Heart left ventricle (tissue), 16 donors: ENCODE data around the gene CIB4. TPM values are rescaled to one million over a fixed set of nuclear protein-coding genes. Genes with fewer than 3 reads are reported as not detected.

Source experiments
- ATAC-seq, 4 donors: fragments of 200-7000 bp; cut with Tn5 transposase; one replicate each; pipeline ENCODE4 v1.9.1; 2020 to 2022; ENCODE audit warnings: moderate library complexity in 4 of 4, mild to moderate bottlenecking in 3 of 4, moderate number of reproducible peaks in 1 of 4
- DNase-seq, 5 donors: peaks; one replicate each; pipeline ENCODE4 v3.0.0-alpha.2; 2020
- H3K27ac ChIP-seq, 12 donors: fragments of 200-600 bp; sonication (generic) in 4 of 12; one replicate each; pipeline versions ENCODE4 v1.5.0 to v1.8.0; 2016 to 2022; ENCODE audit warnings: mild to moderate bottlenecking in 2 of 12
- H3K27me3 ChIP-seq, 9 donors: fragments of 200-600 bp; sonication (generic) in 2 of 9; one replicate each; pipeline versions ENCODE4 v1.5.1 to v1.8.0; 2016 to 2022; ENCODE audit warnings: mild to moderate bottlenecking in 3 of 9
- H3K36me3 ChIP-seq, 9 donors: fragments of 200-600 bp; sonication (generic) in 2 of 9; one replicate each; pipeline versions ENCODE4 v1.5.0 to v1.8.0; 2018 to 2022; ENCODE audit warnings: mild to moderate bottlenecking in 2 of 9
- H3K4me1 ChIP-seq, 12 donors: fragments of 200-600 bp; sonication (generic) in 4 of 12; one replicate each; pipeline versions ENCODE4 v1.5.0 to v1.8.0; 2016 to 2022; ENCODE audit warnings: mild to moderate bottlenecking in 3 of 12
- H3K4me3 ChIP-seq, 12 donors: fragments of 200-600 bp; sonication (generic) in 4 of 12; one replicate each; pipeline versions ENCODE4 v1.5.0 to v1.8.0; 2017 to 2022; ENCODE audit warnings: mild to moderate bottlenecking in 9 of 12, moderate library complexity in 4 of 12
- H3K9me3 ChIP-seq, 12 donors: fragments of 200-600 bp; sonication (generic) in 4 of 12; one replicate each; pipeline versions ENCODE4 v1.5.0 to v1.8.0; 2016 to 2022; ENCODE audit warnings: mild to moderate bottlenecking in 1 of 12
- POLR2A ChIP-seq, 2 donors: fragments of 450-650 bp; IDR thresholded peaks; one replicate each; pipeline ENCODE4 v1.6.1; 2017; ENCODE audit warnings: antibody characterized with exemption in 2 of 2, mild to moderate bottlenecking in 2 of 2, moderate library complexity in 2 of 2
- WGBS, 4 donors: extraction: QIAGEN DNeasy Blood & Tissue Kit in 2 of 4; methylation state at CpG; one replicate each; pipeline versions ENCODE4 v1.1.5 to v1.1.7; 2013 to 2018; 5-methylcytosine and 5-hydroxymethylcytosine counted together
- intact Hi-C, 10 donors: fragments of 100-400 bp; cut with DNase I; formaldehyde crosslinking; loops; one replicate each; pipeline versions ENCODE4 v1.11.1 to v1.14.2; 2022
- polyA plus RNA-seq, 2 donors: library from polyadenylated mRNA; stranded (reverse); fragments of 200-250 nt; gene quantifications; one replicate each; pipeline ENCODE4 v1.2.3, GENCODE V29; 2013
- total RNA-seq, 9 donors: library from RNA; depleted of rRNA in 2 of 9; stranded (reverse); fragments of >200 nt in 2 of 9; fragmentation: NEBNext Ultra II Directional in 3 of 9; extraction: Animal tissue kit (Norgen Biotek cat#: 25700) in 3 of 9; gene quantifications; one replicate each; pipeline versions ENCODE4 v1.1.0 to v1.2.4, GENCODE V29; 2016 to 2023
- TF ChIP-seq, protein P1 (sequence below), 12 donors: fragments of 200-600 bp; sonication (generic) in 4 of 12; IDR thresholded peaks; one replicate each; pipeline versions ENCODE4 v1.5.0 to v1.8.0; 2018 to 2022; ENCODE audit warnings: antibody characterized with exemption in 12 of 12, mild to moderate bottlenecking in 5 of 12
- donor health status: ischemic (EF 13 %, LVEDD 7.1; RV severe dilation, severe dysfunction).
- donor health status: healthy with polysubstance abuse.
- donor health status: DM: no; HTN: yes; CAD: no.
- donor health status: DM: no; HTN: no; CAD: no.
- donor health status: ischemic (EF 25% LVEDD 6.9; RV normal size, moderate dysfunction).
- donor health status: ischemic (EF 25% LVEDD 5.7; RV mildly dilated, moderate dysfunction).
- donor health status: healthy.
- donor health status: DM: yes; HTN: yes; CAD: no.
- donor health status: ischemic (EF 35%, LVEDD 5.7; RV mildly dilated, moderate dysfunction).
- donor health status: nonischemic (EF 11% LVEDD 7.7; RV severe dilation, severe dysfunction).
- donor health status: DM: yes; HTN: yes; CAD: no.
- donor health status: PGD.
- donor health status: ischemic (EF 29% LVEDD 5.4; RV normal size, mild dysfunction).
- donor health status: nonischemic (EF 23%, LVEDD 6.1; RV moderate dilation, normal function).

CIB4 gene
- total and polyA plus RNA-seq, 11 donors: not detected

DNA sequence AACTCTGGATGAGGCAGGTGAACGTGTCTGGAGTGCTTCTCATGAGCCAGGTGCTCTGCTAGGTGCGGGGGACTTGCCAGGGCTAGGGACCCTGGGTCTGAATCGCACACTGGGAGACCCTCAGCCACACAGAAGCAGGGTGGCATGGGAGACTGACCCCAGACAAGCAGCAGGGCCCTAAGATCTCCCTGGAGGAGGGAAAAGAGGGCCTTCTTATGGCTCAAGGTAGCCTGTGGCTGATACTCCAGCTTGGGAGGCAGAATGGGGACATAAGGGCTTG, 12.8 kb upstream of the CIB4 start:
- Histone ChIP-seq H3K27ac (no peak overlapping the region), H3K4me1 (no peaks in the 10 kb centered on the region), H3K4me3 (no peak overlapping the region), H3K36me3 (no peaks in the 10 kb centered on the region), H3K27me3 (peaks cover 0 to 4% (median 0%) of the 10 kb centered on the region in 9 donors), H3K9me3 (peaks cover 0 to 3% (median 0%) of the 10 kb centered on the region in 12 donors)
- 82 to 93% (median 86%) methylated on average over 3 of the region's 3 CpGs for WGBS, 4 donors
- ATAC-seq: no peak
- TF ChIP-seq, protein P1, sequence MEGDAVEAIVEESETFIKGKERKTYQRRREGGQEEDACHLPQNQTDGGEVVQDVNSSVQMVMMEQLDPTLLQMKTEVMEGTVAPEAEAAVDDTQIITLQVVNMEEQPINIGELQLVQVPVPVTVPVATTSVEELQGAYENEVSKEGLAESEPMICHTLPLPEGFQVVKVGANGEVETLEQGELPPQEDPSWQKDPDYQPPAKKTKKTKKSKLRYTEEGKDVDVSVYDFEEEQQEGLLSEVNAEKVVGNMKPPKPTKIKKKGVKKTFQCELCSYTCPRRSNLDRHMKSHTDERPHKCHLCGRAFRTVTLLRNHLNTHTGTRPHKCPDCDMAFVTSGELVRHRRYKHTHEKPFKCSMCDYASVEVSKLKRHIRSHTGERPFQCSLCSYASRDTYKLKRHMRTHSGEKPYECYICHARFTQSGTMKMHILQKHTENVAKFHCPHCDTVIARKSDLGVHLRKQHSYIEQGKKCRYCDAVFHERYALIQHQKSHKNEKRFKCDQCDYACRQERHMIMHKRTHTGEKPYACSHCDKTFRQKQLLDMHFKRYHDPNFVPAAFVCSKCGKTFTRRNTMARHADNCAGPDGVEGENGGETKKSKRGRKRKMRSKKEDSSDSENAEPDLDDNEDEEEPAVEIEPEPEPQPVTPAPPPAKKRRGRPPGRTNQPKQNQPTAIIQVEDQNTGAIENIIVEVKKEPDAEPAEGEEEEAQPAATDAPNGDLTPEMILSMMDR (IDR thresholded peaks at IDR 0.05): no peak
- TF ChIP-seq POLR2A (IDR thresholded peaks at IDR 0.05): no peak
- DNase-seq: no peak
- intact Hi-C loops: no loop called here

DNA sequence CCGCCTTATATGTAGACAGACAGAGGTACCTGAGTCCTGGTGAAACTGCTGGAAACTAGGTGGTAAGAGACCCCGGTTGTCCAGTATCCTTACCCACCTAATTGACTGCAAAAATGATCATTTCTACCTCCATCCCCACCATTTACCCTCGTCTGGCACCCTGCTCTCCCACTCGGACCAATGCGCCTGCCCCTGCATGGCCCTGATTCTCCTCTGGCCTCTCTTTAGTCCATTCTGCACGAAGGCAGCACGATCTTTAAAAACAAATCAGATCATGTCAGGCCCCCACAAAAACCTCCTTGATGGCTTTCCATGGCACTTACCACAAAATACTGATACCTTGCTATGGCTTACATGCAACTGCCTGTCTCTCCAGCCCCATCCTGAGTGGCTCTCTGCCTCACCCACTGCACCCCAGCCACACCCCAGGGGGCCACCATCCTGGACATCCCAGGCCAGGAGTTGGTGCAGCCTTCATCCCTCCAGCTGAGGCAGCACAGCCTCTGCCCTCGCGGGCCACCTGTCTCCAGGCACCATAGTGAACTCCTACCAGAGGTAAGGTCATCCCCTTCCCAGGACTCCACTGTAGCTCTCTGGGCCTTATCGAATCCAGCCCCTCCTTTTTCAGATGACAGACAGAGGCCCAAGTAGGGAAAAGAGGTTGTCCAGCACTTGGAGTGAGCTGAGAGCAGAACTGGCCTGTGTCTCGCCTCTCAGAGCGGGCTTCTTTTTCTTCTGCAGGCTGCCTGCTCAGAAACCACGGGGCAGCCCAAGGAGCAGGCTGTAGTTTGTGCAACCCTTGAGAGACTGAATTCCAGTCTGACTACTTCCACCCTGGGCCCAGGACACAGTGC, 12.3 kb upstream of the CIB4 start:
- H3K9me3 ChIP-seq: no peaks in the 10 kb centered on the region
- peaks cover 0 to 4% (median 0%) of the 10 kb centered on the region in 9 donors for H3K27me3 ChIP-seq
- intact Hi-C loops: no loop called here
- DNase-seq (no peak), ATAC-seq (peak in 1 of 4 donors; percentile 38)
- TF ChIP-seq POLR2A (IDR thresholded peaks at IDR 0.05): no peak
- TF ChIP-seq, protein P1 (IDR thresholded peaks at IDR 0.05): no peak
- no peaks in the 10 kb centered on the region for H3K4me1 ChIP-seq
- WGBS, 4 donors: 76 to 84% (median 81%) methylated on average over 13 of the region's 13 CpGs
- H3K27ac ChIP-seq: peak overlapping the region in 1 of 12 donors; percentile 22
- H3K36me3 ChIP-seq: no peaks in the 10 kb centered on the region
- H3K4me3 ChIP-seq: no peak overlapping the region

DNA sequence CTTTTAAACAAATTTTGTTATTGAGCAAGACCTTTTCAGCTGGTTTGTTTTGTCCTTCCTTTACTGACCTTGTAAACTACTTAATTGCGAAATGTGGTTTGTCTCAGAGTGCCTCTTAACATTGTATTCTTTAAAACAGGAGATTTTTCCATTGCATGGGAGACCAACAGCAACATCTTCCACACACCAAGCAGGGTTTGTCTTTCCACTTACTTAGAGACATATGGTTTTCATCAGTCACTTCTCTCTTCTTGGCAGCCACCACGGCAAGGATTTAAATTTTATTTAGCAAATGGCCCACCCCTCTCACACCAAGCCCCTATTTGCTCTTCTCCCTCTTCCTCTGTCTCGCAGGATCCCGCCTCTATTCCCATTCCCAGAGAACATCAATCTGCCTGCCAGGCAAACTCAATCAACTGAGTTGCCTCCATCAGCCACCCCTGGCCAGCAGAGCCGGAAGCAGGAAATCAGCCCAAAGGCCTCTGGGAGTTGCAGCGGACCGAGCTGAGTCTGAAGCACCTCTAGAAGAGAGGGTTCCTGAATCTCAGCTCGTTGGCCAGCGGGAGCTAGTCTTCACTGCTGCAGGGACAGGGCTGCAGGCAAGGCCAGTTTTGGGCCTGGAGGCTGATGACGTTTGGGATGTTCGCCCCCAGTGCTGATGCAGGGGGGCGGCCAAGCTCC, 11.3 kb upstream of the CIB4 start:
- no peak for DNase-seq
- TF ChIP-seq POLR2A (IDR thresholded peaks at IDR 0.05): no peak
- TF ChIP-seq, protein P1 (IDR thresholded peaks at IDR 0.05): no peak
- no peak for ATAC-seq
- Histone ChIP-seq H3K4me1 (no peaks in the 10 kb centered on the region), H3K36me3 (no peaks in the 10 kb centered on the region), H3K27ac (peak overlapping the region in 1 of 12 donors; percentile 22), H3K27me3 (peaks cover 0 to 5% (median 0%) of the 10 kb centered on the region in 9 donors), H3K9me3 (no peaks in the 10 kb centered on the region), H3K4me3 (no peak overlapping the region)
- intact Hi-C loops: no loop called here
- 58 to 72% (median 64%) methylated on average over 11 to 12 of the region's 12 CpGs for WGBS, 4 donors

DNA sequence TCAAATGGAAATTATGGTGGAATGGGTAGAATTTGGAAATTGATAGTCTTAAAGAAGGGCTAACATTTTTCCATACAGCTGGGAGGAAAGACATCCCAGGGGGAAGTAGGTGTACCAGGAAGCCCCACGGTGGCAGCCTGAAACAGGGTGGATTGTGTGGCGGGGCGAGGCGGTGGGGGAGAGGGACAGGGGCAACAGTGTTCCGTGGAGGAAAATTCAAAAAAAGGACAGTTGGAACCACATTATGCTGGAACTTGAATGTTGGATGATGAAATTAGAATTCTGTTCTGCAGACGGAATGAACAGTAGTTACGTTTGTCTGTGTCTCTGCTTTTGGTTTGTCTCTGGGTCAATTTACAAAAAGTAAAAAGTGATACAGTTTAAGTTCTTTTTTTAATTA, 10.6 kb upstream of the CIB4 start:
- peaks cover 0 to 7% (median 0%) of the 10 kb centered on the region in 9 donors for H3K27me3 ChIP-seq
- TF ChIP-seq POLR2A (IDR thresholded peaks at IDR 0.05): no peak
- TF ChIP-seq, protein P1 (IDR thresholded peaks at IDR 0.05): no peak
- H3K36me3 ChIP-seq: no peaks in the 10 kb centered on the region
- no peaks in the 10 kb centered on the region for H3K4me1 ChIP-seq
- WGBS, 4 donors: 81 to 88% (median 86%) methylated on average over 7 of the region's 7 CpGs
- H3K27ac ChIP-seq: peak overlapping the region in 1 of 12 donors; percentile 25
- no peak overlapping the region for H3K4me3 ChIP-seq
- ATAC-seq: no peak
- H3K9me3 ChIP-seq: no peaks in the 10 kb centered on the region
- intact Hi-C loops: no loop called here
- DNase-seq: no peak
